ENCODE measurements around the gene DSE.
A peak's percentile ranks its signal among the peaks of the same experiment; 100 is the strongest.

DSE gene

GRCh38 chr6:116363759-116364158 lies 7.0 kb upstream of the DSE start:
- no peaks in the 10 kb centered on the region for H3K4me1 ChIP-seq (ENCODE audit: insufficient read depth, low read length)
- no peak overlapping the region for H3K27ac ChIP-seq (ENCODE audit: low read depth, low read length)
- no peaks in the 10 kb centered on the region for H3K9me3 ChIP-seq (ENCODE audit: low read length)
- no peaks in the 10 kb centered on the region for H3K36me3 ChIP-seq (ENCODE audit: insufficient read depth, low read length)
- no peaks in the 10 kb centered on the region for H3K27me3 ChIP-seq (ENCODE audit: control insufficient read depth in 1 of 2, insufficient read depth in 2 of 2, low read length in 2 of 2)
- H3K4me3 ChIP-seq (ENCODE audit: low read depth in 1 of 2, low read length in 2 of 2) = no peak overlapping the region
- no peak overlapping the region for H3K9ac ChIP-seq (ENCODE audit: low read length)

GRCh38 chr6:116364321-116364720 lies 6.4 kb upstream of the DSE start:
- Histone ChIP-seq H3K9ac (ENCODE audit: low read length) (no peak overlapping the region), H3K9me3 (ENCODE audit: low read length) (no peaks in the 10 kb centered on the region), H3K4me3 (ENCODE audit: low read depth in 1 of 2, low read length in 2 of 2) (no peak overlapping the region), H3K36me3 (ENCODE audit: insufficient read depth, low read length) (no peaks in the 10 kb centered on the region), H3K27ac (ENCODE audit: low read depth, low read length) (no peak overlapping the region), H3K27me3 (ENCODE audit: control insufficient read depth in 1 of 2, insufficient read depth in 2 of 2, low read length in 2 of 2) (no peaks in the 10 kb centered on the region), H3K4me1 (ENCODE audit: insufficient read depth, low read length) (peaks cover 1% of the 10 kb centered on the region)

GRCh38 chr6:116365743-116366142 lies 5.0 kb upstream of the DSE start:
- no peaks in the 10 kb centered on the region for H3K36me3 ChIP-seq (ENCODE audit: insufficient read depth, low read length)
- H3K27me3 ChIP-seq (ENCODE audit: control insufficient read depth in 1 of 2, insufficient read depth in 2 of 2, low read length in 2 of 2) = no peaks in the 10 kb centered on the region
- H3K9me3 ChIP-seq (ENCODE audit: low read length) = no peaks in the 10 kb centered on the region
- H3K27ac ChIP-seq (ENCODE audit: low read depth, low read length) = no peak overlapping the region
- H3K4me1 ChIP-seq (ENCODE audit: insufficient read depth, low read length) = peaks cover 11% of the 10 kb centered on the region
- H3K9ac ChIP-seq (ENCODE audit: low read length) = no peak overlapping the region
- H3K4me3 ChIP-seq (ENCODE audit: low read depth in 1 of 2, low read length in 2 of 2) = no peak overlapping the region

GRCh38 chr6:116366740-116367275 lies 3.9 kb upstream of the DSE start:
- Histone ChIP-seq H3K27ac (ENCODE audit: low read depth, low read length) (no peak overlapping the region), H3K36me3 (ENCODE audit: insufficient read depth, low read length) (no peaks in the 10 kb centered on the region), H3K4me3 (ENCODE audit: low read depth in 1 of 2, low read length in 2 of 2) (no peak overlapping the region), H3K4me1 (ENCODE audit: insufficient read depth, low read length) (peaks cover 11% of the 10 kb centered on the region), H3K9me3 (ENCODE audit: low read length) (no peaks in the 10 kb centered on the region), H3K27me3 (ENCODE audit: control insufficient read depth in 1 of 2, insufficient read depth in 2 of 2, low read length in 2 of 2) (no peaks in the 10 kb centered on the region), H3K9ac (ENCODE audit: low read length) (no peak overlapping the region)

- no peaks in the 10 kb centered on the region for H3K9me3 ChIP-seq (ENCODE audit: low read length)
- peak overlapping the region; percentile 85 for H3K9ac ChIP-seq (ENCODE audit: low read length)
- H3K4me1 ChIP-seq (ENCODE audit: insufficient read depth, low read length) = peaks cover 16% of the 10 kb centered on the region
- no peaks in the 10 kb centered on the region for H3K36me3 ChIP-seq (ENCODE audit: insufficient read depth, low read length)
- peak overlapping the region in 1 of 2 donors; percentile 88 for H3K4me3 ChIP-seq (ENCODE audit: low read depth in 1 of 2, low read length in 2 of 2)
- no peaks in the 10 kb centered on the region for H3K27me3 ChIP-seq (ENCODE audit: control insufficient read depth in 1 of 2, insufficient read depth in 2 of 2, low read length in 2 of 2)
- H3K27ac ChIP-seq (ENCODE audit: low read depth, low read length) = peak overlapping the region; percentile 95
These were observed 1.2 kb upstream of the DSE start for GRCh38 chr6:116369540-116369939.

- H3K4me3 ChIP-seq (ENCODE audit: low read depth in 1 of 2, low read length in 2 of 2) = peak overlapping the region; percentile 88 to 99
- H3K9me3 ChIP-seq (ENCODE audit: low read length) = no peaks in the 10 kb centered on the region
- H3K27ac ChIP-seq (ENCODE audit: low read depth, low read length) = peak overlapping the region; percentile 95
- no peaks in the 10 kb centered on the region for H3K27me3 ChIP-seq (ENCODE audit: control insufficient read depth in 1 of 2, insufficient read depth in 2 of 2, low read length in 2 of 2)
- peaks cover 16% of the 10 kb centered on the region for H3K4me1 ChIP-seq (ENCODE audit: insufficient read depth, low read length)
- no peaks in the 10 kb centered on the region for H3K36me3 ChIP-seq (ENCODE audit: insufficient read depth, low read length)
- peak overlapping the region; percentile 85 for H3K9ac ChIP-seq (ENCODE audit: low read length)
These were observed 585 bp upstream of the DSE start for GRCh38 chr6:116369964-116370759.

- Histone ChIP-seq H3K9me3 (ENCODE audit: low read length) (no peaks in the 10 kb centered on the region), H3K27ac (ENCODE audit: low read depth, low read length) (peak overlapping the region; percentile 95), H3K4me3 (ENCODE audit: low read depth in 1 of 2, low read length in 2 of 2) (peak overlapping the region; percentile 88 to 99), H3K36me3 (ENCODE audit: insufficient read depth, low read length) (no peaks in the 10 kb centered on the region), H3K4me1 (ENCODE audit: insufficient read depth, low read length) (peaks cover 16% of the 10 kb centered on the region), H3K27me3 (ENCODE audit: control insufficient read depth in 1 of 2, insufficient read depth in 2 of 2, low read length in 2 of 2) (no peaks in the 10 kb centered on the region), H3K9ac (ENCODE audit: low read length) (peak overlapping the region; percentile 72)
These were observed 572 bp downstream of the DSE start for GRCh38 chr6:116371120-116371917.

- Histone ChIP-seq H3K4me3 (ENCODE audit: low read depth in 1 of 2, low read length in 2 of 2) (peak overlapping the region; percentile 88 to 99), H3K9me3 (ENCODE audit: low read length) (no peaks in the 10 kb centered on the region), H3K4me1 (ENCODE audit: insufficient read depth, low read length) (peaks cover 16% of the 10 kb centered on the region), H3K27ac (ENCODE audit: low read depth, low read length) (peak overlapping the region; percentile 95), H3K9ac (ENCODE audit: low read length) (peak overlapping the region; percentile 72), H3K27me3 (ENCODE audit: control insufficient read depth in 1 of 2, insufficient read depth in 2 of 2, low read length in 2 of 2) (no peaks in the 10 kb centered on the region), H3K36me3 (ENCODE audit: insufficient read depth, low read length) (no peaks in the 10 kb centered on the region)
These were observed 1.1 kb downstream of the DSE start for GRCh38 chr6:116371918-116372209.

- H3K27me3 ChIP-seq (ENCODE audit: control insufficient read depth in 1 of 2, insufficient read depth in 2 of 2, low read length in 2 of 2) = no peaks in the 10 kb centered on the region
- no peaks in the 10 kb centered on the region for H3K9me3 ChIP-seq (ENCODE audit: low read length)
- H3K4me3 ChIP-seq (ENCODE audit: low read depth in 1 of 2, low read length in 2 of 2) = no peak overlapping the region
- no peak overlapping the region for H3K9ac ChIP-seq (ENCODE audit: low read length)
- no peaks in the 10 kb centered on the region for H3K36me3 ChIP-seq (ENCODE audit: insufficient read depth, low read length)
- peaks cover 16% of the 10 kb centered on the region for H3K4me1 ChIP-seq (ENCODE audit: insufficient read depth, low read length)
- H3K27ac ChIP-seq (ENCODE audit: low read depth, low read length) = no peak overlapping the region
These were observed 2.6 kb downstream of the DSE start for GRCh38 chr6:116373300-116373699.

- Histone ChIP-seq H3K36me3 (ENCODE audit: insufficient read depth, low read length) (no peaks in the 10 kb centered on the region), H3K27ac (ENCODE audit: low read depth, low read length) (no peak overlapping the region), H3K27me3 (ENCODE audit: control insufficient read depth in 1 of 2, insufficient read depth in 2 of 2, low read length in 2 of 2) (no peaks in the 10 kb centered on the region), H3K9me3 (ENCODE audit: low read length) (no peaks in the 10 kb centered on the region), H3K9ac (ENCODE audit: low read length) (no peak overlapping the region), H3K4me1 (ENCODE audit: insufficient read depth, low read length) (peaks cover 16% of the 10 kb centered on the region), H3K4me3 (ENCODE audit: low read depth in 1 of 2, low read length in 2 of 2) (no peak overlapping the region)
These were observed 3.2 kb downstream of the DSE start for GRCh38 chr6:116373940-116374339.

- Histone ChIP-seq H3K36me3 (ENCODE audit: insufficient read depth, low read length) (no peaks in the 10 kb centered on the region), H3K9ac (ENCODE audit: low read length) (no peak overlapping the region), H3K27me3 (ENCODE audit: control insufficient read depth in 1 of 2, insufficient read depth in 2 of 2, low read length in 2 of 2) (no peaks in the 10 kb centered on the region), H3K4me3 (ENCODE audit: low read depth in 1 of 2, low read length in 2 of 2) (no peak overlapping the region), H3K4me1 (ENCODE audit: insufficient read depth, low read length) (peaks cover 12% of the 10 kb centered on the region), H3K27ac (ENCODE audit: low read depth, low read length) (no peak overlapping the region), H3K9me3 (ENCODE audit: low read length) (no peaks in the 10 kb centered on the region)
These were observed 3.8 kb downstream of the DSE start for GRCh38 chr6:116374586-116374985.

Measured in muscle layer of colon (tissue), 2 donors.